ENCODE measurements around the gene FLYWCH1.
"Not testable (repeated sequence)": the region's sequence is repeated elsewhere in the genome, so short reads cannot be mapped to it uniquely, and the experiment has no call there.

Gene FLYWCH1

DNA sequence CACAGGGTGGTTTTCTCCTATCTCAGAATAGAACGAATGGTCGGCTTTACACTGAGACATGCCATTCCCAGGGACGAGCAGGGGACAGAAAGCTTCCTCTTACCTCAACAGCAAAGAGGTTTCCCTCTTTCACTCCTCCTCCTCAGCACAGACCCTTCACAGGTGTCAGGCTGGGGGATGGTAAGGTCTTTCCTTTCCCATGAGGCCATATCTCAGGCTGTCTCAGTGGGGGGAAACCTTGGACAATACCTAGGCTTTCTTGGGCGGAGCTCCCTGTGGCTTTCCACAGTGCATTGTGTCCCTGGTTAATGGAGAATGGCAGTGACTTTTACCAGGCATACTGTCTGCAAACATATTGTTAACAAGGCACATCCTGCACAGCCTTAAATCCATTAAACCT, 16.4 kb downstream of the FLYWCH1 start:
- not testable (repeated sequence) for DNase-seq

DNA sequence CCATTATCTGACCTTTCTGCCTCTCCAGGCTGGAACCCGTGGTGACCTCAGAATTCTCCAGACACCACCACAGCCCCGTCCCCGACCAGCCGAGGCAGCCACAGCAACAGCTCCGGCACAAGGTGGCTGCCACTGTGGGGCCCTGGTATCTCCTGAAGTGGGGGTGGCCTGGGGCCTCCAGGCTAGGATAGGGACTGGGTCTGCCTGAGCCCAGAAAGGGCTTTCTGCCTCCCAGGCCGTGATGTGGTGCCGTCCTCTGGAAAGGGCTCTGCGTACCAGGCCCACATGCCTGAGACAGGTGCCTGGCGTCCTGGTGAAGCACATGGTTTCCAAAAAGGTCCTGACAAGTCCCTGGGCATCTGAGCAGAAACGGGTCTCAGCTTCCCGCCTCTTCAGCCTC, 17.1 kb downstream of the FLYWCH1 start:
- DNase-seq: no peak

DNA sequence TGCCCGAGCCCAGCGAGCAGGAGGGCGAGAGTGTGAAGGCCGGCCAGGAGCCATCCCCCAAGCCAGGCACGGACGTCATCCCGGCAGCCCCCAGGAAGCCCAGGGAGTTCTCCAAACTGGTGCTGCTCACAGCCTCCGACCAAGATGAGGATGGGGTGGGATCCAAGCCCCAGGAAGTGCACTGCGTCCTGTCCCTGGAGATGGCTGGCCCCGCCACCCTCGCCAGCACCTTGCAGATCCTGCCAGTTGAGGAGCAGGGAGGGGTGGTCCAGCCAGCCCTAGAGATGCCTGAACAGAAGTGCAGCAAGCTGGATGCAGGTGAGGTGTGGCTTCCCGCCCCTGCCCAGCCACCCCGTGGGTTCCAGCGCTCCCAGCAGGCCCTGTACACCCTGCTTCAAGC, 18.0 kb downstream of the FLYWCH1 start:
- DNase-seq: no peak

DNA sequence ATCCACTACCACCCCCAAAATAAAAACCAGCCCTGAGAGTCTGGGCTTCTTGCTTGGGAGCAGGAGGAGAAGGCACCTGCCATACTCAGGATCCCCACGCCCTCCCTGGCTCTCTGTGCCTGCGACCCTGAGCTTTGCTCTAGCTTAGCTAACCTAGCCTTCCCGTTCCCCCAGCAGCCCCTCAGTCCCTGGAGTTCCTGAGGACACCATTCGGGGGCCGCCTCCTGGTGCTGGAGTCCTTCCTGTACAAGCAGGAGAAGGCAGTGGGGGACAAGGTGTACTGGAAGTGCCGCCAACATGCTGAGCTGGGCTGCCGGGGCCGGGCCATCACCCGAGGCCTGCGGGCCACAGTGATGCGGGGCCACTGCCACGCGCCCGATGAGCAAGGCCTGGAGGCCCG, 18.5 kb downstream of the FLYWCH1 start:
- DNase-seq: no peak

DNA sequence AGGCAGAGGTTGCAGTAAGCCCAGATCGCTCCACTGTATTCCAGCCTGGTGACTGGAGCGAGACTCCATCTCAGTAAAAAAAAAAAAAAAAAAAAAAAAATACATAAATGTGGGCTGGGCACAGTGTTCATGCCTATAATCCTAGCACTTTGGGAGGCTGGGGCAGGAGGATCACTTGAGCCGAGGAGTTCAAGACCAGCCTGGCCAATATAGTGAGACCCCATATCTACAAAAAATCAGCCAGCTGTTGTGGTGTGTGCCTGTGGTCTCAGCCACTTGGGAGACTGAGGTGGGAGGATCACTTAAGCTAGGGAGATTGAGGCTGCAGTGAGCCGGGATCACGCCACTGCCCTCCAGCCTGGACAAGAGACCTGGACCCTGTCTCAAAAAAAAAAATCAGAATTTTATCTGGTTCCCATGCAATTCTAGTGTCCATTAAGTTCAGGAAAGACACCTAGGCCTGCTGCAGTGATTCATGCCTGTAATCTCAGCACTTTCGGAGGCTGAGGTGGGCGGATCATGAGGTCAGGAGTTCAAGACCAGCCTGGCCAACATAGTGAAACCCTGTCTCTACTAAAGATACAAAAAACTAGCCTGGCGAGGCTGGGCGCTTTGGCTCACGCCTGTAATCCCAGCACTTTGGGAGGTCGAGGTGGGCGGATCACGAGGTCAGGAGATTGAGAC, 19.6 kb downstream of the FLYWCH1 start:
- DNase-seq: not testable (repeated sequence)

DNA sequence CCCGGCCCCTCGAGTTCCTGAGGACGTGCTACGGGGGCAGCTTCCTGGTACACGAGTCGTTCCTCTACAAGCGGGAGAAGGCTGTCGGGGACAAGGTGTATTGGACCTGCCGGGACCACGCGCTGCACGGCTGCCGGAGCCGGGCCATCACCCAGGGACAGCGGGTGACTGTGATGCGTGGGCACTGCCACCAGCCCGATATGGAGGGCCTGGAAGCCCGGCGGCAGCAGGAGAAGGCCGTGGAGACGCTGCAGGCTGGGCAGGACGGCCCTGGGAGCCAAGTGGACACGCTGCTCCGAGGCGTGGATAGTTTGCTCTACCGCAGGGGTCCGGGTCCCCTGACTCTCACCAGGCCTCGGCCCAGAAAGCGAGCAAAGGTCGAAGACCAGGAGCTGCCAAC, 21.4 kb downstream of the FLYWCH1 start:
- no peak for DNase-seq

DNA sequence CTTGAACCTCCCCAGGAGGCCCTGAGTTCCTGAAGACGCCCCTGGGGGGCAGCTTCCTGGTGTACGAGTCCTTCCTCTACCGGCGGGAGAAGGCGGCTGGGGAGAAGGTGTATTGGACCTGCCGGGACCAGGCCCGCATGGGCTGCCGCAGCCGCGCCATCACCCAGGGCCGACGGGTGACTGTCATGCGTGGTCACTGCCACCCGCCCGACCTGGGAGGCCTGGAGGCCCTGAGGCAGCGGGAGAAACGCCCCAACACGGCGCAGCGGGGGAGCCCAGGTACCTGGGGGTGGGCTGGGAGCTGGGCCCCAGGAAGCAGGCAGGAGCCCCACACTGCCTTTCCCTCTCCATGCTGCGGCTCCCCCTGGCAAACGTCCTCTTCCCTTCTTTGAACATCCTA, 22.0 kb downstream of the FLYWCH1 start:
- no peak for DNase-seq

DNA sequence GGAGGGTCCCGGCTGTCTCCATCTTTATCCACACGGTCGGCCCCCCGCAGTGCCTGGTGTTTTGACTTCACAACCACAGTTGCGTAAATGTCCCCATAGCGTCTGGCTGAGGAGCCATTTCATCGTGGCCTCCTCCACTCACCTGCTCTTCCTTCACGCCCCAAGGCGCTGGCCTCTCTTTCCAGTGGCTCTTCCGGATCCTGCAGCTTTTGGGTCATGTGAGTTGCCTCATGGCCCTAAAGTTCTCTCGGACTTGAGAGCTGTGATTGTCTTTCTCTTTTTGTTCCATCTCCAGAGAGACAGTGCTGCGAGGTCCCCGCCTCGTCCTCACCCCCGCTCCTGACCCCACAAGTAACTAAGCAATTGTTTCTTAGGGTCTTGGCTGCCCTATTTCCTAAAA, 22.7 kb downstream of the FLYWCH1 start:
- no peak for DNase-seq

DNA sequence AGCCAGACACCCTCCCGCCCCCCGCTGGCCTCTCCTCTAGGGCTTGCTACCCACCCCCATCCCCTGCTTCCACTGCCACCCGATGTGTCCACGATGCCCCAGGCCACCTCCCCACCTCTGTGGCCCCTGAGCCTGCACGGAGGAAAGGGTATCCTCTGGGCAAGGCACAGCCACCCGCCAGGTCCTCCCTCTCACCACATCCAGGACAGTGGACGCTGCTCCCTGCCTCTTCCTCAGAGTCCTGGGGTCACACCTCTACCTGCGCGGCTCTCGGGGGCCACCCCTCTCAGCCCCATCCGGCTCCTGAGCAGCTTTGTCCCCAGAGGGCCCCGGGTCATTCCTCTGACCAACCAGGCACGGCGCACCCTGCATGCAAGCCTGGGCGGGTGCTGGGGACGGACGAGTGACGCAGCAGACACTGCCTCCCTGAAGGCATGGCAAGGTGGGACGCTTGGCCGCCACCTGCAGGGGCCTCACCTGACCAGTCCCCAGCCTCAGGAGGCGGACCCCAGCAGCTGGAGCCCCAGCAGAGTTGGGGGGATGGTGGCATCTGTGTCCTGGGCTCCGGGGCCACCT, 24.8 kb downstream of the FLYWCH1 start:
- DNase-seq: no peak

DNA sequence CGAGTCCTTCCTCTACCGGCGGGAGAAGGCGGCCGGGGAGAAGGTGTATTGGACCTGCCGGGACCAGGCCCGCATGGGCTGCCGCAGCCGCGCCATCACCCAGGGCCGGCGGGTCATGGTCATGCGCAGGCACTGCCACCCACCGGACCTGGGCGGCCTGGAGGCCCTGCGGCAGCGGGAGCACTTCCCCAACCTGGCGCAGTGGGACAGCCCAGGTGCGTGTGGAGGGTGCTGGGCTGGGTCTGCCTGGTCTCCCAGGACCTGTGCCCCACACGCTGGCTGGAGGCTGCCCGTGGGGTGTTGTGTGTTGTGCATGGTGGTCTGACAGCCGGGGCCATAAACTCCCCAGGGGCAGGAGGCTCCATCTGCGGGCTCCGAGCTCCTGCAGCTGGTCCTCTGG, 25.4 kb downstream of the FLYWCH1 start:
- no peak for DNase-seq

DNA sequence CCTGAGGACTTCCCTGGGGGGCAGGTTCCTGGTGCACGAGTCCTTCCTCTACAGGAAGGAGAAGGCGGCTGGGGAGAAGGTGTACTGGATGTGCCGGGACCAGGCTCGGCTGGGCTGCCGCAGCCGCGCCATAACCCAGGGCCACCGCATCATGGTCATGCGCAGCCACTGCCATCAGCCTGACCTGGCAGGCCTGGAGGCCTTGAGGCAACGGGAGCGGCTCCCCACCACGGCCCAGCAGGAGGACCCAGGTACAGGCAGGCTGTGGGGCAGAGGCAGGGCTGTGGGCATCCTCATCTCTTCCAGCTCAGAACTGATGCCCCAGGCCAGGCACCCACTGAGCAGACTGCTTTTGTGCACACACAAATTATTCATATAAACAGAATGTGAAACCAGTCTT, 26.5 kb downstream of the FLYWCH1 start:
- DNase-seq: no peak

DNA sequence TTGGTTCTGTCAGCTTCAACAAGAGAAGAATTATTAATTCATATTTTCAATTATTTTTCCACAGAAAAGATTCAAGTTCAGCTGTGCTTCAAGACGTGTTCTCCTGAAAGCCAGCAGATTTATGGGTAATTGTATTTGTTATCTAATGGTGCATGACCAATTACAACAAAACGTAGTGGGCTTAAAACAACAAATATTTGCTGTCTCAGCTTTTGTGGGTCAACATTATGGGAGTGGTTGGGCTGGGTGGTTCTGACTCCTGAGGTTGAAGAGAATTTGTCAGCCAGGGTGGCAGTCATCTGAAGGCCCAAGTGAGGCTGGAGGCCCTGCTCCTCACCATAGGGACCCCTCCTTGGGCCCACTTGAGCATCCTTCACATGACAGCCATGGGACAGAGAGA, 28.2 kb downstream of the FLYWCH1 start:
- DNase-seq: no peak

DNA sequence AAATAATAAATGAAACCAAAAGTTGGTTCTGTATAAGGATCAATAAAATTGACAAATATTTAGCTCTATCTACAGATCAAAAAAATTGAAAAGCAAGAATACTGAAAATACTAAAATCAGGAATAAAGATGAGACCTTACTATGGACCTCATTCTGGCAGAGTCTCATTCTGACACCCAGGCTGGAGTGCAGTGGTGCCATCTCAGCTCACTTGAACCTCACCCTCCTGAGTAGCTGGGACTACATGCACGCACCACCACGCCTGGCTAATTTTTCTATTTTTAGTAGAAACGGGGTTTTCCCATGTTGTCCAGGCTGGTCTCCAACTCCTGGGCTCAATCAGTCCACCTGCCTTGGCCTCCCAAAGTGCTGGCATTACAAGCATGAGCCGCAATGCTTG, 30.3 kb downstream of the FLYWCH1 start:
- no peak for DNase-seq

DNA sequence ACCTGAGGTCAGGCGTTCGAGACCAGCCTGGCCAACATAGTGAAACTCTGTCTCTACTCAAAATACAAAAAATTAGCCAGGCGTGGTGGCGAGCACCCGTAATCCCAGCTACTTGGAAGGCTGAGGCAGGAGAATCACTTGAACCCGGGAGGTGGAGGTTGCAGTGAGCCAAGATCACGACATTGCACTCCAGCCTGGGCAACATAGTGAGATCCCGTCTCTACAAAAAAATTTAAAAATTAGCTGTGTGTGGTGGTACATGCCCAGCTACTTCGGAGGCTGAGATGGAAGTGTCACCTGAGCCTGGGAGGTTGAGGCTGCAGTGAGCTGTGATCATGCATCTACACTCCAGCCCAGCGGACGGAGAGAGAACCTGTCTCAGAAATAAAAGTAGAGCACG, 32.0 kb downstream of the FLYWCH1 start:
- not testable (repeated sequence) for DNase-seq

DNA sequence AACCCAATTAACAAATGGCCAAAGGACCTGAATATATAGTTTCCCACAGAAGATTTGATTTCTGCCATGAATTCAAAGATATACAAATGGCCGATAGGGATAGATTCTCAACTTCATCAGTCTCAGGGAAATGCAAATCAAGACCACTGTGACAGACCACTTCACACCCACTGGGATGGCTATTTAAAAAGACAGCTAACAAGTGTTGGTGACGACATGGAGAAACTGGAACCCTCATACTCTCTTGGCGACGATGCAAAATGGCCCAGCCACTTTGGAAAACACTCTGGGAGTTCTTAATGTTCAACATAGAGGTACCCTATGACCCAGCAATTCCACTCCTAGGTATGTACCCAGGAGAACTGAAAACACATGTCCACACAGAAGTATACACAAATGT, 34.9 kb downstream of the FLYWCH1 start:
- DNase-seq: no peak

DNA sequence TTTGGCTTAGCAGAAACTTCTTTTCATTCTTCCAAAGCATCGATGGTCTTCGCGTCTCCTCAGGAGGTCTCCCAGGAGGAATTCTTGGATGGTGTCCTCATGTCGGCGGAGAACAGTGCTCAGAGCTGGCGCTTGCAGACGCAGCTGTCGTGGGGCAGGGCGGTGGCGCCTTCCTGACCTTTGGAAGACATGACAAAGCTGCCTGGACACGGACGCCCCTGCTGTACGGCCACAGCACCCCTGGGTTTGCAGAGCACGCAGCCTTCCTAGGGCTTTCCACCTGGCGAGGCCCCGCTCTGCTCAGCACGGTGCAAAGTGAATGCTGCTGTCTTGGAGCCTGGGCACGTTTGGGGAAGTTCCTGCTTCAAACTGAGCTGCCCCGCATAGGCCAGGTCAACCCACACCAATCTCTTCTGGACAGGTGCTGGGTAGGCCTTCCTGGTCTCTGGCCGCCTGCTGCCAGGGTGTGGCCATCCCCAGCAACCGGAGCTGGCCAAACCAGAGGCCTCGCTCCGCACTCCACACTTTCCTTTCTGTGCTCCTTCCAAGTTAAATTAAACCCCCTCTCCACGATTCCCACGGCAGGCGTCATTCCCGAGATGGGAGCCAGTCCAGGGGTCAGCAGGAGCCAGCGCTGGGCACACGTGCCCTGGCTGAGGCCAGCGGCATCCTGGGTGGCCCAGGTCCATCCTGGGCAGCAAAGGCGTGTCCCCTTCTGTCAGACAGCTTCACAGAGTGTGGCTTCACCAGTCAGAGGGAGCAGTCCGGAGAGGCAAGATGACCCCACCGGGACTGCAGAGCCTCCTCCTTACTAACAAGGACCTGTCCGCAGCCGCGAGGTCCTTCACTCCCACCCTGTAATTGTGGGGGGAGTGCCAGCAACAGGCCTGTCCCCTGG, 37.3 kb downstream of the FLYWCH1 start:
- no peak for DNase-seq

DNA sequence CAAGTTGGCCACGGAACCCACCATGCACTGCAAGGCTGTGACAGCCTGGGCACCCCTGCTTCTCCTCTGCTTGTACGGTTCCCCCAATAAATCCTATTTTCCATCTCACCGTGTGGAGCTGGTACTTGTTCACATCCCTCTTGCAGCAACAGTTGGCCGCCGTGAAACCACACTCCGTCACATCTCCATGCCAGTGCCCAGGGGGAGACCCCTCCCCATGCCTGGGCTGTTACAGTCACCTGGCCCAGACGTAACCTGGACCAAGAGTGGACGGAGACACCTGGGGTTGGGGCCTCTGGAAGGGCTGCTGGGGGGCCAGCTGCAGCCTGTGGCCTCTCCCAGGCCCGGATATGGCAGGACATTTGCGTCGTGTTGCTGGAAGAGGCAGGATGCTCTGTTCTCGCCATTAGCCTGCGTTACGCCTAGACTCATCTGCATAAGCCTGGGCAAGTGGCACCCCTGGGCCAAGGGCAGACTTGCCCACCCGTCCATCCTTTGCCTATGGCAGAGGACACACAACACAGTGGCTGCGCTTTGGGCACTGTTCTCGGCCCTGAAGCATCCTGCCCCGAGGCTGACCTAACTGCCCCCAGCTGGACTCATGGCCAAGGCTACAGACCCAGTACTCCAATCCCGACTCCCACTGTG, 38.1 kb downstream of the FLYWCH1 start:
- no peak for DNase-seq

DNA sequence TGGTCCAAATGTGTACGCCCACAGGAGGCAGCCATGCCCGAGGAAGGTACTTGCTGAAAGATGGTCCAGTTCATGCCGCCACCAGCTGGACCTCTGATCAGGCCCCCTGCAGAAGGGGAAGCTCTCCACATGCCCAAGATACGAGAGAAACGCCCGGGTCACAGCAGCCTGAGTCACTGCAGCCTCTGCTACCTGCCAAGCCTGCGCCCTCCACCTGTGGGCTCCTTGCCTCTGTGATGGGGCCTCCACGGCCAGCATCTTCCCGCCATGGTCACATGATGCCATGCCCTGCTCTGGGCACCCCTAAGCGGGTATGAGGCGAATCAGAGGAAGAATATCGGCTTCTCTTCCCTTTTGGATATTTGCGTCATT, 38.6 kb downstream of the FLYWCH1 start:
- no peak for DNase-seq

DNA sequence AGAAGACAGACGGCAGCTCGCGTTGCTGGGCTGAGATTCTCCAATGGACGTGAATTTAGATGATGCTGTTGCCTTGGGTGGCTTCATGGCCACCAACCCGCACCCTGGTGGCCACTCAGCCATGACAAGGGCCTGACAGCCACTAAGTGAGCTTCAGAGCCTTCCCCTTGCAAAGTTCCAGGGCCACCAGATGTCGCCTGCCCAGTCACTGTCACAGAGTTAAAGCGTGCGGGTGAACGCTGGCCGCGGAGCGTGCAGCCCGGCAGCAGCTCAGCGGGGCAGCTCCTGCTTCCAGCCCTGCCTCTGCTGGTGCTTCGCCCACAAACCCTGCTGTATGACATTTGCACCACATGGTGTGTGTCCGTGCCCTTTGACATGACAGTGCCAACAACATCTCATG, 39.0 kb downstream of the FLYWCH1 start:
- no peak for DNase-seq

DNA sequence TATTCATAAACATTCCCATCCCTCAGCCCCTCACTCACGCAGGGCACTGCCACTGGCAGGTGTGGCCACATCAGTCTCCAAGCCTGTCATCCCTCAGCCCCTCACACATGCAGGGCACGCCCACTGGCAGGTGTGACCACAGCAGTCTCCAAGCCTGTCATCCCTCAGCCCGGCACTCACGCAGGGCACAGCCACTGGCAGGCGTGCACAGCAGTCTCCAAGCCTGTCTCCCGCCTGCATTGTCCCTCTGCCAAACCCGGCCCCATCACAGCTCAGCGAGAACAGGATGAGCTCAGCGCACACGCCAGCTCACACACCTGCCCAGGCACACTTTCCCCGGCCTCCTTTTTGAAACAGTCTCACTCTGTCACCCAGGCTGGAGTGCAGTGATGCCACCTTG, 40.9 kb downstream of the FLYWCH1 start:
- no peak for DNase-seq

DNA sequence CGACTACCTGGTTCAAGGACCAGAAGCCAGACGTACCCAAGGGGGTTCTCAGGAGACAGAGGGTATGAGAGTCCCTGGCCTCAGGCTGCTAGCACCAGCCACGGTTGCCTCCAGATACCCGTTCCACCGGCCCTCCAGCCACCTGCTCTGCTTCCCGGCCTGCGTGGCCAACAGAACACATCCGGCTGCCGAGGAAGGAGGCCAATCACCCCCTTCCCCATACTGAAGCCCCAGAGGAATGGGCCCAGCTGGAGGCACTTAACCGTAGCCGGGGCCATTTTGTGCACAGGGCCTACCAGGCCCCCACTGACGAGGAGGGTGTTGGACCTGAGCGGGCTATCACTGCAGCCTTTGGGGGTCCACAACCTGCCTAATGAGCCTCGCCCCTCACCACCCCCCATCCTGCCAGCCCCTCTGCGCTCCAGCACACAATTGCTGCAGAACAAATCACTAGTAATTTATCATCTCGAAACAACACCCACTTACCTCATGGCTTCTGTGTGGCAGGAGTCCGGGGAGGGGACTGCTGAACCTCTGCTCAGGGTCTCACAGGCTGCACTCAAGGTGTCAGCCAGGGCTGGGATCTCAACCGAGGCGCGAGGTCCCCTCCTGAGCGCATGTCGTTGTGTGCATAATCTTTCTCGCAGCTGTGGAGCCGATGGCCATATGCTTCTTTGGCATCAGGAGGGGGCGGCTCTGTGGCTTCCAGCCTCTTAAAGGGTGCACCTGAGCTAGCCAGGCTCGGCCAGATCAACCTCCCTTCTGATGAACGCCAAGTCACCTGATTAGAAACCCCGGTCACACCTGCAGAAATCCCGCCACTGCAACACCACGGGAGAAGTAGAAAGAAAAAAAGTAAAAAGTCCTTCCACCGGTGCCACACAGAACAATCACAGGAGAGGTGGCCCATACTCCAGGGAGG, 42.2 kb downstream of the FLYWCH1 start:
- no peak for DNase-seq

DNA sequence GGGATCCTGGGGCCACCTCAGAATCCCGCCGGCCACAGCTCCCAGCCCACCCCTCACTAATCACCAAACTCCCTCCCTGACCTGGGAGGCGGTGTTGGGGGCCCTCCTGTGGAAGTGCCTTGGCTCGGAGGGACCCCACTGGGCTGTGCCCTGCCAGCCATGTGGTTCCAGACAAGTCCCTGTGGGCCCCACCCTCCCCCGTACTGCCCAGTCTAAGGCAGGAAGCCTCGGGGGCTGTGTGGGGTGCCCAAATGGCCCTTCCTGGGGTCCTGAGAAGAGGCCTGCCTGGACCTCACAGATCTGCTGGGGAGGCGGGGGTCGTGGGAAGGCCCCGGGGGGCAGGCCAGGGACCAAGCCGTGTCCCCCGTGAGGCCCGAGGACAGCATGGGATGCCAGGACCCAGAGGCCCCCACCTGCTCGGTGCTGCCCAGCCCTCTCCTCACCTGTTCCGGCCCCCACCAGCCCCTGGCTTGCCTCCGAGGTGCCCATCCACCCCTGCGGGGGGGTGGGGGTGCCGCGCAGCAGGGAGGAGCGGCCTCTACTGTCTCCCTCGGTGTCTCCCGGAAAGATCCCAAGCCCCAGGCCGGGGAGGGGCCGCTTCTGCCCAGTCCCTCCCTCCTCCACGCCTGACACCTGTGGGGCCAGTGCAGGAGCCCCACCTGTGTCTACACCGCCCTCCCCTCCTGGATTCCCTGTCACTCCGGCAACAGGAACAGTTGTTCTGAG, 43.1 kb downstream of the FLYWCH1 start:
- DNase-seq: no peak

Data from suppressor macrophage treated with lipopolysaccharide for 1 hour (primary cell).